COLO829 (cell line): ENCODE measurements around the gene TOP1.
"Not testable (repeated sequence)": the region's sequence is repeated elsewhere in the genome, so short reads cannot be mapped to it uniquely, and the experiment has no call there.

Source experiments
- DNase-seq: peaks from one replicate; pipeline ENCODE4 v3.0.0; 2012; ENCODE audit warnings: low spot score

Gene TOP1

GRCh38 chr20:41131594-41132387 lies 103.2 kb downstream of the TOP1 start:
- DNase-seq: no peak

GRCh38 chr20:41132388-41132775 lies 103.8 kb downstream of the TOP1 start:
- not testable (repeated sequence) for DNase-seq

GRCh38 chr20:41133709-41134361 lies 105.2 kb downstream of the TOP1 start:
- no peak for DNase-seq

GRCh38 chr20:41134362-41135186 lies 106.0 kb downstream of the TOP1 start:
- DNase-seq: no peak

GRCh38 chr20:41135187-41135887 lies 106.7 kb downstream of the TOP1 start:
- DNase-seq: peak; percentile 67

- DNase-seq: no peak
Observed at GRCh38 chr20:41135888-41136679, 107.5 kb downstream of the TOP1 start.

GRCh38 chr20:41136680-41137613 lies 108.3 kb downstream of the TOP1 start, which contains the start of gene PLCG1:
TSS of gene PLCG1 (plus strand) at chr20:41137543. CDS start at chr20:41137642, 99 bp downstream.
- peak; percentile 92 for DNase-seq

GRCh38 chr20:41137614-41138474 lies 109.2 kb downstream of the TOP1 start:
- peak; percentile 73 for DNase-seq

GRCh38 chr20:41138475-41139226 lies 110.0 kb downstream of the TOP1 start:
- DNase-seq: no peak

GRCh38 chr20:41139227-41140093 lies 110.8 kb downstream of the TOP1 start:
- no peak for DNase-seq

GRCh38 chr20:41140226-41141133 lies 111.9 kb downstream of the TOP1 start:
- DNase-seq: no peak

- DNase-seq: peak; percentile 96
Observed at GRCh38 chr20:41141153-41141815, 112.7 kb downstream of the TOP1 start.

- DNase-seq: no peak
Observed at GRCh38 chr20:41142245-41142644, 113.6 kb downstream of the TOP1 start.

GRCh38 chr20:41142919-41143318 lies 114.3 kb downstream of the TOP1 start:
- DNase-seq: no peak

- DNase-seq: no peak
Observed at GRCh38 chr20:41143354-41143753, 114.7 kb downstream of the TOP1 start.

GRCh38 chr20:41145317-41145716 lies 116.7 kb downstream of the TOP1 start:
- no peak for DNase-seq
